Spleen (tissue), 11 donors: ENCODE data around the gene SLC39A13. TPM values are rescaled to one million over a fixed set of nuclear protein-coding genes. Genes with fewer than 3 reads are reported as not detected.

ENCODE experiments used
- DNase-seq: peaks from one replicate; pipeline ENCODE4 v3.0.0-alpha.2; 2020
- H3K27ac ChIP-seq, 8 donors: fragments of 200-600 bp; sonication (generic) in 7 of 8; 1 replicate in 4 of 8; 2 replicates in 4 of 8; pipeline versions ENCODE4 v1.5.0 to v1.8.0; 2016 to 2021; ENCODE audit warnings: inconsistent platforms in 4 of 8, mild to moderate bottlenecking in 4 of 8, moderate library complexity in 1 of 8
- H3K27me3 ChIP-seq, 7 donors: fragments of 200-600 bp; sonication (generic) in 6 of 7; replicated peaks in 1 of 7; 1 replicate in 4 of 7; 2 replicates in 3 of 7; pipeline versions ENCODE4 v1.5.0 to v1.8.0; 2016 to 2021; ENCODE audit warnings: inconsistent platforms in 3 of 7, mild to moderate bottlenecking in 1 of 7
- H3K36me3 ChIP-seq, 6 donors: fragments of 200-600 bp; sonication (generic) in 5 of 6; 1 replicate in 4 of 6; 2 replicates in 2 of 6; pipeline versions ENCODE4 v1.5.0 to v1.8.0; 2016 to 2021; ENCODE audit warnings: inconsistent platforms in 2 of 6
- H3K4me1 ChIP-seq, 6 donors: fragments of 200-600 bp; sonication (generic) in 5 of 6; 1 replicate in 3 of 6; 2 replicates in 3 of 6; pipeline versions ENCODE4 v1.5.0 to v1.8.0; 2016 to 2021; ENCODE audit warnings: inconsistent platforms in 3 of 6
- H3K4me3 ChIP-seq, 8 donors: fragments of 200-600 bp; sonication (generic) in 7 of 8; 1 replicate in 4 of 8; 2 replicates in 4 of 8; pipeline versions ENCODE4 v1.5.0 to v1.8.0; 2016 to 2021; ENCODE audit warnings: inconsistent platforms in 4 of 8, mild to moderate bottlenecking in 4 of 8, moderate library complexity in 2 of 8
- H3K9me3 ChIP-seq, 8 donors: fragments of 200-600 bp; sonication (generic) in 7 of 8; 1 replicate in 4 of 8; 2 replicates in 4 of 8; pipeline versions ENCODE4 v1.5.0 to v1.8.0; 2016 to 2021; ENCODE audit warnings: inconsistent platforms in 4 of 8
- POLR2A ChIP-seq, 3 donors: fragments of 450-650 bp; IDR thresholded peaks; one replicate each; pipeline ENCODE4 v1.5.1; 2017; ENCODE audit warnings: antibody characterized with exemption in 3 of 3, mild to moderate bottlenecking in 1 of 3
- POLR2AphosphoS5 ChIP-seq, 3 donors: sonication (generic); formaldehyde crosslinking; IDR thresholded peaks; one replicate each; pipeline ENCODE4 v1.5.1; 2017; ENCODE audit warnings: antibody characterized with exemption in 3 of 3
- WGBS, 5 donors: extraction: QIAGEN DNeasy Blood & Tissue Kit in 3 of 5; methylation state at CpG; one replicate each; pipeline versions ENCODE4 v1.1.5 to v1.1.7; 2013 to 2018; 5-methylcytosine and 5-hydroxymethylcytosine counted together
- intact Hi-C: fragments of 100-400 bp; cut with DNase I; formaldehyde crosslinking; loops from one replicate; pipeline ENCODE4 v1.15.0; 2023; ENCODE audit warnings: low total_unique reads
- polyA plus RNA-seq, 3 donors: library from polyadenylated mRNA; stranded (reverse); fragments of 200-250 nt; gene quantifications; one replicate each; pipeline ENCODE4 v1.2.1, GENCODE V29; 2013
- total RNA-seq, 7 donors: library from RNA; depleted of rRNA in 3 of 7; stranded (reverse); fragments of >200 nt in 3 of 7; fragmentation: NEBNext Ultra II Directional in 4 of 7; extraction: Animal tissue kit (Norgen Biotek cat#: 25700) in 4 of 7; gene quantifications; one replicate each; pipeline versions ENCODE4 v1.1.0 to v1.2.1, GENCODE V29; 2016 to 2021
- TF ChIP-seq, protein P1 (sequence below), 11 experiments: fragments of 200-600 bp in 7 of 11; fragments of 450-650 bp in 4 of 11; sonication (generic) in 4 of 11; IDR thresholded peaks in 8 of 11; conservative IDR thresholded peaks in 3 of 11; 1 replicate in 7 of 11; 2 replicates in 4 of 11; pipeline versions ENCODE4 v1.4.0 to v1.8.0; 2016 to 2021; ENCODE audit warnings: antibody characterized with exemption in 11 of 11, inconsistent platforms in 4 of 11, mild to moderate bottlenecking in 1 of 11
- donor health status: healthy with polysubstance abuse.
- donor health status: DM: no; HTN: no; CAD: no; lungs with moderate emphysema.
- donor health status: DM: no; HTN: no; CAD: no.
- donor health status: Bipolar disorder and iron deficiency.
- donor health status: healthy.
- donor health status: DM: no; HTN: no; CAD: no.
- donor health status: DM: yes; HTN: yes; CAD: no.

Gene SLC39A13
- total and polyA plus RNA-seq, 10 donors = 21.7 to 48.4 (median 40.4) TPM

DNA sequence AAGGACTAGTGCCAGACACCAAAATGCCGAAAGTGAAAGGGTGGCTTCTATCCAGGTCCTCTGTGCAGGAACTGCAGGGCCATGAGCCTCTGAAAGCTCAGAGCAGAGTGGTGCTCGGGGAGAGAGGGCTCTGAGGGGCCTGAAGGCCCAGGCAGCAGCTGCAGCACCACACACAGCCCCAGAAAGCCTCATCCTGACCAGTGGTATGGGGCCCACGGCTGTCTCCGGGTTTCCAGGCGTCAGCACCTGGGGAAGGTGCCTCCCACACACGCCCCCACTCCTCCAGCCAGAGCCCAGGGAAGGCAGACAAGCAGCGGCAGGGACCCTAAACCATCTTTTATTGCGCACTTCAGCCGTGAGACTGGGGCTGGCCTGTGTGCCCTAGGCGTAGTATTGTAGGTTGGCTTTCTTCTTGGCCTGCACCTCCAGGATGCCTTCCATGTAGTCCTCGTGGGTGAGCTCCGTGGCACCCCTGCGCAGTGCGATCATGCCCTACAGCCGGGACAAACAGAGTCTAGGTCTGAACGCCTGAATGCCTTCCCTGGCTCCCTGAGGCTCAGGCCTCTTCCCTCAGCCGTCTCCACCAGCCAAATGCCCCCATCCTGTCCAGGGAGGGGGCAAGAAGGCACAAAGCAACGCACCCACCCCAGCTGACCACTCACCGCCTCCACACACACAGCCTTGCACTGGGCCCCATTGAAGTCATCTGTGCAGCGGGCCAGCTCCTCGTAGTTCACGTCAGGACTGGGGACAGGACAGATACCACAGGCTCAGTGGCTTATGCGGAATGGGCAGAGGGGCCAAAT lies 10.3 kb downstream of the SLC39A13 start:
- H3K9me3 ChIP-seq = no peaks in the 10 kb centered on the region
- TF ChIP-seq POLR2AphosphoS5 (IDR thresholded peaks at IDR 0.05) = peak; percentile 25 to 66 (median 53)
- TF ChIP-seq, protein P1, sequence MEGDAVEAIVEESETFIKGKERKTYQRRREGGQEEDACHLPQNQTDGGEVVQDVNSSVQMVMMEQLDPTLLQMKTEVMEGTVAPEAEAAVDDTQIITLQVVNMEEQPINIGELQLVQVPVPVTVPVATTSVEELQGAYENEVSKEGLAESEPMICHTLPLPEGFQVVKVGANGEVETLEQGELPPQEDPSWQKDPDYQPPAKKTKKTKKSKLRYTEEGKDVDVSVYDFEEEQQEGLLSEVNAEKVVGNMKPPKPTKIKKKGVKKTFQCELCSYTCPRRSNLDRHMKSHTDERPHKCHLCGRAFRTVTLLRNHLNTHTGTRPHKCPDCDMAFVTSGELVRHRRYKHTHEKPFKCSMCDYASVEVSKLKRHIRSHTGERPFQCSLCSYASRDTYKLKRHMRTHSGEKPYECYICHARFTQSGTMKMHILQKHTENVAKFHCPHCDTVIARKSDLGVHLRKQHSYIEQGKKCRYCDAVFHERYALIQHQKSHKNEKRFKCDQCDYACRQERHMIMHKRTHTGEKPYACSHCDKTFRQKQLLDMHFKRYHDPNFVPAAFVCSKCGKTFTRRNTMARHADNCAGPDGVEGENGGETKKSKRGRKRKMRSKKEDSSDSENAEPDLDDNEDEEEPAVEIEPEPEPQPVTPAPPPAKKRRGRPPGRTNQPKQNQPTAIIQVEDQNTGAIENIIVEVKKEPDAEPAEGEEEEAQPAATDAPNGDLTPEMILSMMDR (IDR thresholded peaks at IDR 0.05 in 8 of 11, conservative IDR thresholded peaks at IDR 0.05 in 3 of 11) = no peak
- TF ChIP-seq POLR2A (IDR thresholded peaks at IDR 0.05) = no peak
- H3K4me1 ChIP-seq = peaks cover 0 to 19% (median 7%) of the 10 kb centered on the region in 6 donors
- WGBS, 5 donors = 90 to 93% (median 92%) methylated on average over 19 to 23 of the region's 23 CpGs
- H3K27ac ChIP-seq = peak overlapping the region in 1 of 8 donors; percentile 5
- H3K36me3 ChIP-seq = peaks cover 0 to 100% (median 84%) of the 10 kb centered on the region in 6 donors
- no peaks in the 10 kb centered on the region for H3K27me3 ChIP-seq
- no peak overlapping the region for H3K4me3 ChIP-seq
- intact Hi-C loops = no loop called here
- DNase-seq = no peak

DNA sequence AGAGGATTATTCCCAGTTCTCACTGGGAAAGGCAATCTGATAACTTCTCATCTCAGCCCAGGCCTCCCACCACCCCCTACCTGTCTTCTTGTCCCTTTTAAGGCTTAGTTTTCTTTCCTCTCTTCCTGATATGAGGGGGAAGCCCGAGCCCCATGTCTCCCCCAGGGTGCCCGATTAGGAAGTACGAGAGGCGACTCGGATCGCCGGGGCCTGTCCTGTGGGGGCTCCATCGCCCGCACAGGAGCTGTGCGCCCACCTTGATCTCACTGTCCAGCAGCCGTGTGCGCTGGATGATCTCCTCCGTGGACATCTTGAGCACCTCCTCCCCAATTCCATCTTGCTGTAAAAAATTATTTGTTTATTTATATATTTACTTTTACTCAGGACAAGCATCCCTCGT lies 17.2 kb downstream of the SLC39A13 start:
- intact Hi-C loops = no loop called here

DNA sequence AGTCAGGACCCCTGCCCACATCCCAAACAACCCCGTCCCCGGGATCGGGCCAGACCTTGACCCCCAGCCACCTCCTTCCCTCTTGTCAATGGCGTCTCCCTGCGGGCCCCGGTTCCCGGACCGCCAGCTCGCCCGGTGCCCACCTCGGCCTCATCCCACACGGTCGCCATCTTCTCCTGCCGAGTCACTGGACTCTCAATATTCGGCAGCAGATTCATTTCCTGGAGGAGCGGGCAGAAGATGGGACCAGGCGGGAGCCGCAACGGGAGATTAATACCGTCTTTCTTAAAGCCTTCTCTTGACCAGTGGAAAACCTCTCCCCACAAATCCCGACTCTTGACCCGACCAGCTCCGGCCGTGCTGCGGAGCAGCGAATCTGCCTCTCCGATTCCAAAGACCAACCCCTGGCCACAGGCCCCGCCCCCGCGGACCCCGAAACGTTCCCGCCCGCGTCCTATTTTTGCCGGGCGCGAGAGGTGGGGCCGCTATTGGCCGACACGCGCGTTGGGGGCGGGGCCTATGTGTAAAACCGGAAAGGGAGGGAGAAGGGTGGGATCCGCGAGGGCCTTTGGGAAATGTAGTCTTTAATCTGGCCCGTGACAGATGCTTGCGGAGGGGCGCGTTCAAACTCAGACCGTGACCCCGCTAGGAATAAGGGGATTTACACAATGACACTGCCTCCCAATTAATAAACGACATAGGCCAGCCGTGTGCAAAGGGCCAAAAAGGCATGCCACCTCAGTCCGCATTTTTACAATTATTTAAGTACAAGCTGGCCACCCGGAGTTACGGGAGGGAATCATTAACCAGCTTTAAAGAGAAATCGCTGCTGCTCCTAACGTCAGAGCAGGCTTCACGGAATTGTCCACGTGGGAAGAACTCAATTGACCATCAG lies 17.9 kb downstream of the SLC39A13 start, which contains the start of gene PSMC3:
PSMC3 (minus strand) TSS at position 378 of the 895 bp plus-strand sequence; CDS start at position 218, 160 bp downstream.
- peak; percentile 77 to 92 (median 91) for TF ChIP-seq POLR2AphosphoS5 (IDR thresholded peaks at IDR 0.05)
- peak in 1 of 3 donors; percentile 39 for TF ChIP-seq POLR2A (IDR thresholded peaks at IDR 0.05)
- TF ChIP-seq, protein P1 (IDR thresholded peaks at IDR 0.05 in 8 of 11, conservative IDR thresholded peaks at IDR 0.05 in 3 of 11) = peak in 2 of 11 experiments; percentile 9 to 31
- intact Hi-C loops = no loop called here
- H3K36me3 ChIP-seq = peaks cover 8 to 40% (median 36%) of the 10 kb centered on the region in 6 donors
- no peaks in the 10 kb centered on the region for H3K27me3 ChIP-seq
- H3K4me3 ChIP-seq = peak within 1 kb of the TSS; percentile 58 to 94 (median 90)
- 0 to 1% (median 1%) methylated on average over 53 to 62 of the region's 62 CpGs for WGBS, 5 donors
- DNase-seq = peak; percentile 99
- H3K4me1 ChIP-seq = peaks cover 11 to 30% (median 20%) of the 10 kb centered on the region in 6 donors
- peak within 1 kb of the TSS; percentile 55 to 94 (median 92) for H3K27ac ChIP-seq
- no peaks in the 10 kb centered on the region for H3K9me3 ChIP-seq

More for the DNA sequence above, 17.2 kb downstream of the SLC39A13 start:
- TF ChIP-seq POLR2A (IDR thresholded peaks at IDR 0.05) (no peak), POLR2AphosphoS5 (IDR thresholded peaks at IDR 0.05) (no peak)
- TF ChIP-seq, protein P1 (IDR thresholded peaks at IDR 0.05 in 8 of 11, conservative IDR thresholded peaks at IDR 0.05 in 3 of 11) = no peak
- no peaks in the 10 kb centered on the region for H3K27me3 ChIP-seq
- peak overlapping the region; percentile 58 to 94 (median 90) for H3K4me3 ChIP-seq
- no peaks in the 10 kb centered on the region for H3K9me3 ChIP-seq
- H3K4me1 ChIP-seq = peaks cover 11 to 30% (median 20%) of the 10 kb centered on the region in 6 donors
- peak overlapping the region; percentile 55 to 94 (median 92) for H3K27ac ChIP-seq
- DNase-seq = no peak
- 0 to 2% (median 1%) methylated on average over 14 of the region's 14 CpGs for WGBS, 5 donors
- peaks cover 8 to 47% (median 42%) of the 10 kb centered on the region in 6 donors for H3K36me3 ChIP-seq
